GM12875 (cell line): Measurements from ENCODE around the gene PFDN1.

Experiments used
- H3K4me3 ChIP-seq: one replicate; pipeline ENCODE4 v1.5.1; 2011; ENCODE audit warnings: low read depth, low read length, control low read depth
- CTCF ChIP-seq: IDR thresholded peaks from 2 replicates; pipeline ENCODE4 v1.5.1; 2011; ENCODE audit warnings: low read depth, mild to moderate bottlenecking, control low read depth, inconsistent platforms, low read length, moderate library complexity, borderline replicate concordance; ENCODE audit not compliant: insufficient read depth

Gene PFDN1

DNA sequence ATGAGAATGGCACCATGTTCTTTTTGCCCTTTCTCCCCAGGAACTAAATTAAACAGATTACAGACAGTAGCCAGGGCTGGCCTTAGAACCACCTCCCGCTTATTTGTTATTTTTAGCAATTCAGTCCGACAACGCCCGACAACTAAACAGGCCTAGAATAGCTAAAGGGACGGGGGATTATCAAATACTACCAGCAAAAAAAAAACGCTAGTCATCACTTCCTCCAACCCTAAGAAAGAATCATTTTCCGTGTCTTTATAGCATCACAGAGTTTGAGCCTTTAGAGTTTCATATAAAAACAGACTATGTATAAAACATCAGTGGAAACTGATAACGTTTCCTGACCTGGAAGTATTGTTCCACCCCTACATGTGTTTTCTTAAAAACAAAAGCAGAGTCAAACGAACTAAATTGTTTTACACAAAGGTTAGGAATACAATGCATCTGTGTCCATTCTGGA lies 35.3 kb downstream of the PFDN1 start:
- TF ChIP-seq CTCF, result no peak
- no peak overlapping the region for H3K4me3 ChIP-seq

GRCh38 chr5:140267201-140267540 lies 35.7 kb downstream of the PFDN1 start:
- H3K4me3 ChIP-seq, result no peak overlapping the region
- TF ChIP-seq CTCF, result no peak

- no peak overlapping the region for H3K4me3 ChIP-seq
- TF ChIP-seq CTCF, result no peak
Measured at GRCh38 chr5:140266471-140267200, 36.3 kb downstream of the PFDN1 start.

GRCh38 chr5:140265845-140266244 lies 37.1 kb downstream of the PFDN1 start:
- H3K4me3 ChIP-seq, result no peak overlapping the region
- no peak for TF ChIP-seq CTCF

DNA sequence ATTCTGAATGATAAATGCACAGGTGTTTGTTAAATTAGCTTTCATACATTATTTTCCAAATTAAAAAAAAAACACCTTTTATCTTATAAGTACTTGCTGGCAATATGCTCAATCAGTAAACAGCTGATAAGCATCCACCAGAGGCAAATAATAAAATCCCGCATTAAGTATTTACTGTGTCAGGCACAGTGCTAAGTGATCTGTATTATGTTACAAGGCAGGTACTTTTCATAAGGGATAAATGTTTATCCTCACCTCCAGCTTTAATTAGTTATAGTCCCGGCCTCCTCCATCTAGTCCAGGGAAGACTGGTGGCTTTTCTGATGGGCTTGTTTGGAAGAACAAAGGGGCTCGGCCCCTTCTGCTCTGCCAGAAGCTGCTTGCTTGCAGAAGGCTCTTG lies 40.1 kb downstream of the PFDN1 start:
- no peak overlapping the region for H3K4me3 ChIP-seq
- no peak for TF ChIP-seq CTCF

GRCh38 chr5:140262221-140262620 lies 40.7 kb downstream of the PFDN1 start:
- no peak for TF ChIP-seq CTCF

GRCh38 chr5:140261403-140262171 lies 41.3 kb downstream of the PFDN1 start:
- no peak overlapping the region for H3K4me3 ChIP-seq
- no peak for TF ChIP-seq CTCF

More at GRCh38 chr5:140262221-140262620, 40.7 kb downstream of the PFDN1 start:
- no peak overlapping the region for H3K4me3 ChIP-seq
